Progenitor cell of endocrine pancreas (in vitro differentiated cells): ENCODE results near the gene SOS1. TPM values are rescaled to one million over a fixed set of nuclear protein-coding genes. Genes with fewer than 3 reads are reported as not detected.
A peak's percentile ranks its signal among the peaks of the same experiment; 100 is the strongest.

ENCODE experiments used
- DNase-seq: peaks from one replicate; pipeline ENCODE4 v3.0.0; 2021; ENCODE audit warnings: low spot score; ENCODE audit not compliant: unreplicated experiment
- H3K27ac Mint-ChIP-seq: 2 replicates; pipeline ENCODE4 v1.8.0; 2021; ENCODE audit warnings: mild to moderate bottlenecking, moderate library complexity, mixed read lengths
- H3K27me3 Mint-ChIP-seq: 2 replicates; pipeline ENCODE4 v1.8.0; 2021; ENCODE audit warnings: mixed read lengths
- H3K36me3 Mint-ChIP-seq: 2 replicates; pipeline ENCODE4 v1.8.0; 2022; ENCODE audit warnings: mixed read lengths; ENCODE audit not compliant: insufficient read depth
- H3K4me1 Mint-ChIP-seq: 2 replicates; pipeline ENCODE4 v1.8.0; 2021; ENCODE audit warnings: low read depth, mixed read lengths
- H3K4me3 Mint-ChIP-seq: 2 replicates; pipeline ENCODE4 v1.8.0; 2021; ENCODE audit warnings: low read depth, mild to moderate bottlenecking, moderate library complexity, mixed read lengths
- H3K9me3 Mint-ChIP-seq: 2 replicates; pipeline ENCODE4 v1.8.0; 2021; ENCODE audit warnings: low read depth, mixed read lengths
- CTCF ChIP-seq: fragments of 200-600 bp; sonication (generic); IDR thresholded peaks from one replicate; pipeline ENCODE4 v1.5.0; 2021; ENCODE audit warnings: antibody characterized with exemption, mild to moderate bottlenecking; ENCODE audit not compliant: unreplicated experiment
- total RNA-seq: library from RNA; stranded (reverse); gene quantifications from 2 replicates; pipeline ENCODE4 v1.2.1, GENCODE V29; 2021

The SOS1 gene
- total RNA-seq, 1 donor from 2014 or later, result 77.0 TPM

- H3K4me3 Mint-ChIP-seq, result no peak overlapping the region
- H3K36me3 Mint-ChIP-seq, result peaks cover 6% of the 10 kb centered on the region
- H3K27ac Mint-ChIP-seq, result peak overlapping the region; percentile 31
- H3K4me1 Mint-ChIP-seq, result peaks cover 8% of the 10 kb centered on the region
- no peaks in the 10 kb centered on the region for H3K9me3 Mint-ChIP-seq
- TF ChIP-seq CTCF, result no peak
- no peaks in the 10 kb centered on the region for H3K27me3 Mint-ChIP-seq
- DNase-seq, result no peak
These were observed 52.3 kb downstream of the SOS1 start for GRCh38 chr2:39068299-39069135.

- no peak for DNase-seq
- Mint-ChIP-seq H3K4me1 (peaks cover 2% of the 10 kb centered on the region), H3K36me3 (peaks cover 6% of the 10 kb centered on the region), H3K27me3 (no peaks in the 10 kb centered on the region), H3K9me3 (no peaks in the 10 kb centered on the region), H3K4me3 (no peak overlapping the region), H3K27ac (no peak overlapping the region)
- TF ChIP-seq CTCF, result no peak
These were observed 55.2 kb downstream of the SOS1 start for GRCh38 chr2:39065616-39066015.

GRCh38 chr2:39062320-39062719 is 58.5 kb downstream of the SOS1 start:
- no peaks in the 10 kb centered on the region for H3K9me3 Mint-ChIP-seq
- no peak overlapping the region for H3K4me3 Mint-ChIP-seq
- no peaks in the 10 kb centered on the region for H3K27me3 Mint-ChIP-seq
- H3K27ac Mint-ChIP-seq, result peak overlapping the region; percentile 71
- no peaks in the 10 kb centered on the region for H3K4me1 Mint-ChIP-seq
- DNase-seq, result no peak
- TF ChIP-seq CTCF, result no peak
- peaks cover 6% of the 10 kb centered on the region for H3K36me3 Mint-ChIP-seq

GRCh38 chr2:39061280-39061679 is 59.6 kb downstream of the SOS1 start:
- H3K4me3 Mint-ChIP-seq, result no peak overlapping the region
- no peaks in the 10 kb centered on the region for H3K9me3 Mint-ChIP-seq
- no peak for TF ChIP-seq CTCF
- H3K27me3 Mint-ChIP-seq, result no peaks in the 10 kb centered on the region
- H3K4me1 Mint-ChIP-seq, result no peaks in the 10 kb centered on the region
- H3K27ac Mint-ChIP-seq, result peak overlapping the region; percentile 56
- no peak for DNase-seq
- H3K36me3 Mint-ChIP-seq, result peaks cover 4% of the 10 kb centered on the region

- H3K27me3 Mint-ChIP-seq, result no peaks in the 10 kb centered on the region
- peak overlapping the region; percentile 56 for H3K27ac Mint-ChIP-seq
- no peaks in the 10 kb centered on the region for H3K4me1 Mint-ChIP-seq
- no peak overlapping the region for H3K4me3 Mint-ChIP-seq
- DNase-seq, result no peak
- peak; percentile 82 for TF ChIP-seq CTCF
- H3K9me3 Mint-ChIP-seq, result no peaks in the 10 kb centered on the region
- H3K36me3 Mint-ChIP-seq, result peaks cover 4% of the 10 kb centered on the region
These were observed 61.4 kb downstream of the SOS1 start for GRCh38 chr2:39059366-39059952.
